HG03139 (cell line): Measurements from ENCODE around the gene IQCH.
"Not testable (repeated sequence)": the region's sequence is repeated elsewhere in the genome, so short reads cannot be mapped to it uniquely, and the experiment has no call there.

Experiments
- ATAC-seq: cut with Tn5 transposase; IDR thresholded peaks from one replicate; pipeline ENCODE4 v1.9.1; 2021; ENCODE audit not compliant: unreplicated experiment

Gene IQCH

GRCh38 chr15:67433495-67434099 is 179.0 kb downstream of the IQCH start:
- no peak for ATAC-seq

- ATAC-seq = not testable (repeated sequence)
These were observed 182.0 kb downstream of the IQCH start for GRCh38 chr15:67436351-67437250.

GRCh38 chr15:67444100-67444499 is 189.5 kb downstream of the IQCH start:
- ATAC-seq = no peak

- no peak for ATAC-seq
These were observed 191.9 kb downstream of the IQCH start for GRCh38 chr15:67446449-67446848.

GRCh38 chr15:67448372-67448771 is 193.8 kb downstream of the IQCH start:
- ATAC-seq = not testable (repeated sequence)

GRCh38 chr15:67453703-67454102 is 199.1 kb downstream of the IQCH start:
- not testable (repeated sequence) for ATAC-seq

GRCh38 chr15:67456677-67457529 is 202.3 kb downstream of the IQCH start:
- ATAC-seq = no peak

- ATAC-seq = no peak
These were observed 203.9 kb downstream of the IQCH start for GRCh38 chr15:67458331-67459029.

GRCh38 chr15:67460521-67460920 is 205.9 kb downstream of the IQCH start:
- ATAC-seq = no peak

GRCh38 chr15:67461735-67462134 is 207.1 kb downstream of the IQCH start:
- no peak for ATAC-seq

GRCh38 chr15:67462875-67463274 is 208.3 kb downstream of the IQCH start:
- no peak for ATAC-seq

GRCh38 chr15:67463488-67463887 is 208.9 kb downstream of the IQCH start:
- ATAC-seq = no peak

- no peak for ATAC-seq
These were observed 210.8 kb downstream of the IQCH start for GRCh38 chr15:67465196-67465952.

- no peak for ATAC-seq
These were observed 213.8 kb downstream of the IQCH start for GRCh38 chr15:67468416-67468815.

- no peak for ATAC-seq
These were observed 215.1 kb downstream of the IQCH start for GRCh38 chr15:67469680-67470079.

GRCh38 chr15:67472957-67473356 is 218.4 kb downstream of the IQCH start:
- no peak for ATAC-seq

GRCh38 chr15:67474405-67475110 is 220.0 kb downstream of the IQCH start:
- no peak for ATAC-seq

- ATAC-seq = no peak
These were observed 225.4 kb downstream of the IQCH start for GRCh38 chr15:67479781-67480505.

- no peak for ATAC-seq
These were observed 226.2 kb downstream of the IQCH start for GRCh38 chr15:67480741-67481140.
